Pericardium fibroblast (primary cell): ENCODE measurements around the gene DHX16. TPM values are rescaled to one million over a fixed set of nuclear protein-coding genes. Genes with fewer than 3 reads are reported as not detected.

Experiments used
- total RNA-seq: library from RNA; depleted of rRNA; stranded (reverse); fragments of >200 nt; gene quantifications from 2 replicates; pipeline ENCODE4 v1.2.3, GENCODE V29; 2015

DHX16 gene
- total RNA-seq = 21.2 and 21.7 TPM in 2 replicates

GRCh38 chr6:30672445-30673253 is at the start of gene DHX16:
DHX16 (minus strand) TSS chr6:30673006; CDS start chr6:30672841, 165 bp downstream.

GRCh38 chr6:30719791-30720737 is 47.3 kb upstream of the DHX16 start, which contains the start of gene TUBB:
TUBB (plus strand) TSS chr6:30720352; CDS start chr6:30720507, 155 bp downstream.

GRCh38 chr6:30717129-30717844 is 44.5 kb upstream of the DHX16 start, which contains the start of gene MDC1:
MDC1 (minus strand) TSS chr6:30717281; CDS start chr6:30715175, 2,106 bp downstream.

GRCh38 chr6:30690403-30691207 is 17.8 kb upstream of the DHX16 start, which contains the start of gene NRM:
NRM (minus strand) TSS chr6:30690984; CDS start chr6:30690974, 10 bp downstream.

GRCh38 chr6:30686009-30686907 is 13.5 kb upstream of the DHX16 start, which contains the start of gene PPP1R18:
PPP1R18 (minus strand) TSS chr6:30686645; CDS start chr6:30686018, 627 bp downstream.

GRCh38 chr6:30646450-30647241 is 26.2 kb downstream of the DHX16 start, which contains the start of gene C6orf136:
C6orf136 (plus strand) TSS chr6:30647133; CDS start chr6:30647232, 99 bp downstream.

GRCh38 chr6:30626484-30627366 is 46.1 kb downstream of the DHX16 start, which contains the start of gene ATAT1:
ATAT1 (plus strand) TSS chr6:30626874.

GRCh38 chr6:30617565-30618269 is 55.1 kb downstream of the DHX16 start, which contains the start of gene MRPS18B:
MRPS18B (plus strand) TSS chr6:30617840; CDS start chr6:30617866, 26 bp downstream.

GRCh38 chr6:30616811-30617564 is 55.8 kb downstream of the DHX16 start, which contains the start of gene PPP1R10:
PPP1R10 (minus strand) TSS chr6:30617243; CDS start chr6:30609944, 7,299 bp downstream.

Other genes with a start within 250 kb of the DHX16 start
- 190 and 191 TPM in 2 replicates for gene HLA-E, start 183.5 kb downstream of the DHX16 start, total RNA-seq
- 31.5 and 31.9 TPM in 2 replicates for gene GNL1, start 116.5 kb downstream of the DHX16 start, total RNA-seq
- gene PRR3, start 115.7 kb downstream of the DHX16 start, total RNA-seq = 7.8 and 8.3 TPM in 2 replicates
- gene ABCF1, start 101.6 kb downstream of the DHX16 start, total RNA-seq = 33.5 and 38.4 TPM in 2 replicates
- 19.8 and 25.2 TPM in 2 replicates for gene PPP1R10, start 55.8 kb downstream of the DHX16 start, total RNA-seq
- 43.6 and 48.1 TPM in 2 replicates for gene MRPS18B, start 55.2 kb downstream of the DHX16 start, total RNA-seq
- 2.0 and 7.9 TPM in 2 replicates for gene ATAT1, start 46.1 kb downstream of the DHX16 start, total RNA-seq
- gene C6orf136, start 25.9 kb downstream of the DHX16 start, total RNA-seq = 4.9 and 5.7 TPM in 2 replicates
- gene PPP1R18, start 13.6 kb upstream of the DHX16 start, total RNA-seq = 51.4 and 61.3 TPM in 2 replicates
- gene NRM, start 18.0 kb upstream of the DHX16 start, total RNA-seq = 5.0 and 11.1 TPM in 2 replicates
- gene MDC1, start 44.3 kb upstream of the DHX16 start, total RNA-seq = 5.3 and 5.8 TPM in 2 replicates
- gene TUBB, start 47.3 kb upstream of the DHX16 start, total RNA-seq = 494 and 629 TPM in 2 replicates
- gene FLOT1, start 69.7 kb upstream of the DHX16 start, total RNA-seq = 117 and 118 TPM in 2 replicates
- 52.7 and 165 TPM in 2 replicates for gene IER3, start 71.5 kb upstream of the DHX16 start, total RNA-seq
- 51.3 and 85.0 TPM in 2 replicates for gene DDR1, start 211.5 kb upstream of the DHX16 start, total RNA-seq
- 9.6 and 10.3 TPM in 2 replicates for gene GTF2H4, start 235.2 kb upstream of the DHX16 start, total RNA-seq
- gene VARS2, start 241.2 kb upstream of the DHX16 start, total RNA-seq = 15.2 and 16.9 TPM in 2 replicates